GM20431 (cell line): Measurements from ENCODE around the gene AURKB.
"Not testable (repeated sequence)": the region's sequence is repeated elsewhere in the genome, so short reads cannot be mapped to it uniquely, and the experiment has no call there.

ENCODE experiments used
- in situ Hi-C: fragments of 300-500 bp; cut with MseI, MboI; formaldehyde crosslinking; loops from one replicate; pipeline ENCODE4 v1.15.0; 2020; ENCODE audit warnings: low sequenced_read_pairs; ENCODE audit not compliant: unreplicated experiment

Gene AURKB

DNA sequence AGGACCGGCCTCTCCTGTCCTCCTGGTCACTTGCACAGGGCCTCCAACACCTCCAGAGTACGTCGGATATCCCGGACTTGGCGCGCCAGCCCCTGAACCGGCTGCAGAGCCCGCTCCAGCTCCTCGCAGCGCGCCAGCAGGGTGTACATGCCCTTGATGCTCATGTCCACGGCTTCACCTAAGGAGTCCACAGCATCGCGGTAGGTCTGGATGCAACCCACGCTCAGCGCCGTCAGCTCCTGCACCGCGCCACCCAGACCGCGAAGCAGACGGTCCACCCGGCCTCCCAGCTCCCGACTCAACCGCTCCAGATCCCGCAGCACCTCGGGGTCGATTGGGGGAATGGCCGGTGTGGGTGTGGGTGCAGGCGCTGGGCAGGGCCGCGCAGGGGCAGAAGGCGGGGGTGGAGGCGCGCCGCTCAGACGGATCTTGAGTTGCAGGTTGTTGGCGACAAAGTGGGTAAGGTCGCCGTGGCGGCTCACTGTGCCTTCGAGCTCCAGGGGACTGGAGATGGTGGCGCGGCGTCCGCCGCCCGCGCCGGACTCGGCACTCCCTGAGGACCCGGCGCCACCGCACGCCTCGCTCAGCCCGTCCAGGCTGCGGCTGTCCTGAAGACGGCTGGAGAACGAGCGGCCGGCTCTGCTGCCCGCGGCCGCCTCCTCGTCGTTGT is 21.2 kb downstream of the AURKB start:
- in situ Hi-C loops: no loop called here

GRCh38 chr17:8188263-8188839 is 22.0 kb downstream of the AURKB start:
- in situ Hi-C loops: no loop called here

- in situ Hi-C loops: no loop called here
These were observed 22.7 kb downstream of the AURKB start for GRCh38 chr17:8187517-8188262.

GRCh38 chr17:8186787-8187516 is 23.4 kb downstream of the AURKB start:
- in situ Hi-C loops: no loop called here

- in situ Hi-C loops: no loop called here
These were observed 24.0 kb downstream of the AURKB start for GRCh38 chr17:8186446-8186786.

GRCh38 chr17:8185582-8186445 is 24.6 kb downstream of the AURKB start:
- in situ Hi-C loops: no loop called here

- in situ Hi-C loops: no loop called here
These were observed 33.2 kb downstream of the AURKB start for GRCh38 chr17:8176998-8177731.

GRCh38 chr17:8176197-8176940 is 34.0 kb downstream of the AURKB start, which contains the start of gene TMEM107:
TSS of gene TMEM107 (minus strand) at chr17:8176380. CDS start at chr17:8176286, 94 bp downstream.
- in situ Hi-C loops: no loop called here

GRCh38 chr17:8175795-8176196 is 34.6 kb downstream of the AURKB start:
- in situ Hi-C loops: no loop called here

- in situ Hi-C loops: no loop called here
These were observed 36.5 kb downstream of the AURKB start for GRCh38 chr17:8173871-8174322.

DNA sequence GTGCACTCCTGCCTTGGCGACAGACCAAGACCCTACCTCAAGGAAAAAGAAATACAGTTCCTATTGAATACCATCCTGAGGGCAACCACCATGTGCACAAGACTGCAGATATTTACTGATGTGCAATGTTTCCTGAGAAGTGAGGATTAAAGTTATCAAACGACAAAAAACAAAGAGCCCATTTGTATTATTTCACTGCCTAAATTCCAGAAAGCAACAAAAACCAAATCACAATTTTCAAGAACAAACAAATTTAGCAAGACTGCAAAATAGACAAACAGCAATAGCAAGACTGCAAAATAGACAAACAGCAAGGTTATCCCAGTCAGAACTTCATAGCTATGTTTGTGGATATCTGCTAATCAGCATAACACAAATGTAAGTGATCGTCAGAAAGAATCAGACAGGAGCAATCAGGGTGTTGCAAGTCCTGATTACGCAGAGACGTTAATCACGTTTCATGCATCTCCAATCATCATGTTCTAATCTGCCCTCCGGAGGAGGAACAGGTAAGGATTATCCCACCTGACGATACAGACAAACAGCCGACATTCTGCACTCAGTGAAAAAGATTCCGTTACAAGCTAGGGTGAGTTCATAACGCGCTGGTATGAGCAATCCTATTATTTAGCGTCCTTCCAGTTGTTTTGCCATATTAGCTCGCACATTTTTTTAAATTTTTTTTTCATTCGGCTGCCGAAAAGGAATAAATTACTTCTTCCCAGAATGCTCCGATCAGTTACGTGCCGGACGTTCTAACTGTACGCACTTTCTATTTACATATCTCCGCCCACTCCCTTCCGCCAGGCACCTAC is 37.1 kb downstream of the AURKB start:
- in situ Hi-C loops: no loop called here

GRCh38 chr17:8170186-8170585 is 40.2 kb downstream of the AURKB start:
- in situ Hi-C loops: not testable (repeated sequence)

GRCh38 chr17:8167526-8167925 is 42.8 kb downstream of the AURKB start:
- in situ Hi-C loops: no loop called here

- in situ Hi-C loops: no loop called here
These were observed 43.6 kb downstream of the AURKB start for GRCh38 chr17:8166731-8167130.

DNA sequence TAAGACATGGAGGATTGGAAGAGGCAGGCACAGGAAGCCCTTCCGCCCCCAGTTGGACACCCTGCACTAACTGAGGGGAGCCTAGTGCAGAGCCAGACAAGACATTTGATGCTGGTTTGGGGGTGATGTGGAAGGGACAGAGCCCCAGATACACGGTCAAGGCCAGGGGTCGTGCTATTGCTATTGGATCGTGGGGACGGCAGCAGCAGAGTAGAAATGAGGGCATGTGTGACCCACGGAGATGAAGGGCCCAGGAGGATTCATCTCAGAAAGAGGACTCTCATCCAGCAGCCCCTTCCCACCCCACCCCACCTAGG is 45.6 kb downstream of the AURKB start:
- in situ Hi-C loops: no loop called here

DNA sequence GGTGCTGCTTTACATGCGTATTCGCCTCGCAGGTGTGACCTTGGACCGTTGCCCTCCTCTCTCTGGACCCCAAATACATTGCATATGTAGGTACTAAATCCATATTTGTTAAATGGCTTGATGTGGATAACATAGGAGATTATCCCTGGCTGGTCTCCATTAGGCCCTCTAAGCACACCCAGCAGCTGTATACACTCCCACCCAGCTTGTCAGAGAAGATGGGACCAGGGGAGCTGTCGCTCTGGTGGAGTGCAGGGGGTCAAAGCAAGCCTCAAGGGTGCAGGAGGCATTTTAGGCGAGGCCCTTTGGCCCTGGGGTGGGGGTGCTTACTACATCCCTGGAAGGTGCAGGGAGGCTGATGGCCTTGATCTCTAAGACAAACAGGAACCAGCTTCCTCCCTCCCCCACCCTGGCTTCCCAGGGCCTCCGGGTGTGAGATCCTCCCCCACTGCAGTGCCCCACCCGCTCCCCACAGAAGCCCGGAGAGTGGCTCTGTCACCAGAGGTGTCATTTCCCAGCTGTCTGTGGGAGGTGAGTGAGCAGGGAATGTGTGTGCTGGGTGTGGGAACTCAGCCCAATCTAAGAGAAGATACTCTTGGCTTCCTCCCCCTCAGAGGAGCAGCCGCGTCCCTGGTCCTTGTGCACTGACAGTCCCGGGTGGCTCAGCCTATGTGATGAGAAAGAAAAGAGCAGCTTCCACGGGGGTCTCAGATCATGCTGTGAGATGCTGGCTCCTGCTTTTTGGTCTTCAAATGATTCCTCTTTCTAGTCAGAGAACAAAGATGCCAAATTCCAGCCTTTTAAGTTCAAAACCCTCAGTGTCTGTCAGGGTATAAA is 46.2 kb downstream of the AURKB start:
- in situ Hi-C loops: no loop called here
